Esophagus muscularis mucosa (tissue), 4 donors: ENCODE results near the gene BCKDHB.

Experiments used
- EP300 ChIP-seq: sonication (generic); formaldehyde crosslinking; IDR thresholded peaks from one replicate; pipeline ENCODE4 v1.6.1; 2017; ENCODE audit warnings: antibody characterized with exemption
- POLR2AphosphoS5 ChIP-seq, 2 donors: sonication (generic); formaldehyde crosslinking; IDR thresholded peaks; one replicate each; pipeline ENCODE4 v1.6.1; 2017; ENCODE audit warnings: antibody characterized with exemption in 2 of 2
- TF ChIP-seq, protein P1 (sequence below), 3 experiments: fragments of 200-600 bp in 2 of 3; fragments of 450-650 bp in 1 of 3; sonication (generic) in 2 of 3; IDR thresholded peaks; one replicate each; pipeline ENCODE4 v1.5.1; 2017 to 2019; ENCODE audit warnings: antibody characterized with exemption in 3 of 3, mild to moderate bottlenecking in 2 of 3, moderate library complexity in 1 of 3

DNA sequence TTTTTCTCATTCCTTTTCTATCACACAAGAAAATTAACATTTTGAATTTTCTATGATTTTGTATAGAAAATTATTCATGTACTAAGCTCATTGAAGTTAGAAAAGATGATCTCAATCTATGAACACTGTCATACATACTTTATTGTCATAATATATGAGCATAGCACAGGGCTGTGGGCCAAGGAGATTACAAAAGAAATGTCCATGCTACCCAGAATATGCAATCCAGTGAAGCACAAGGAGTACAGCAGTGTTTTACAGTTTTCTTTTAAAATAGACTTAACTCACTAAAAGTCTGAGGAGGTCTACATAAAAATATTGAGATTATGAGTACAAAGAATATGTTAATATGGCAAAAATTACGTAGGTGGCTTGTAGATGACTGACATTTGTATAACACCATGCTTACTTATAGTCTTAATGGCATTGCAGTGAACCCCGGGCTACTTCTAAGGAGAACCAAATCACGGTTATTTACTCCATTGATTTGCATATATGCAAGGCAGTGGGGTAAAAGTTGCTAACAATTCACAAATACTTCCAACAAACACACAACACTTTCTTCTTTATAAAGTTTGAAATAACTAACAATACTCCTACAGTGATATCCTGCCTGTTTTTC is 257.1 kb downstream of the BCKDHB start:
- TF ChIP-seq, protein P1, sequence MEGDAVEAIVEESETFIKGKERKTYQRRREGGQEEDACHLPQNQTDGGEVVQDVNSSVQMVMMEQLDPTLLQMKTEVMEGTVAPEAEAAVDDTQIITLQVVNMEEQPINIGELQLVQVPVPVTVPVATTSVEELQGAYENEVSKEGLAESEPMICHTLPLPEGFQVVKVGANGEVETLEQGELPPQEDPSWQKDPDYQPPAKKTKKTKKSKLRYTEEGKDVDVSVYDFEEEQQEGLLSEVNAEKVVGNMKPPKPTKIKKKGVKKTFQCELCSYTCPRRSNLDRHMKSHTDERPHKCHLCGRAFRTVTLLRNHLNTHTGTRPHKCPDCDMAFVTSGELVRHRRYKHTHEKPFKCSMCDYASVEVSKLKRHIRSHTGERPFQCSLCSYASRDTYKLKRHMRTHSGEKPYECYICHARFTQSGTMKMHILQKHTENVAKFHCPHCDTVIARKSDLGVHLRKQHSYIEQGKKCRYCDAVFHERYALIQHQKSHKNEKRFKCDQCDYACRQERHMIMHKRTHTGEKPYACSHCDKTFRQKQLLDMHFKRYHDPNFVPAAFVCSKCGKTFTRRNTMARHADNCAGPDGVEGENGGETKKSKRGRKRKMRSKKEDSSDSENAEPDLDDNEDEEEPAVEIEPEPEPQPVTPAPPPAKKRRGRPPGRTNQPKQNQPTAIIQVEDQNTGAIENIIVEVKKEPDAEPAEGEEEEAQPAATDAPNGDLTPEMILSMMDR (IDR thresholded peaks at IDR 0.05), result no peak
- TF ChIP-seq EP300 (no peak), POLR2AphosphoS5 (IDR thresholded peaks at IDR 0.05) (no peak)
